Left lung (tissue), 10 donors: ENCODE results near the gene ARX. TPM values are rescaled to one million over a fixed set of nuclear protein-coding genes. Genes with fewer than 3 reads are reported as not detected.

Experiments used
- ATAC-seq: fragments of 200-7000 bp; cut with Tn5 transposase; one replicate; pipeline ENCODE4 v1.9.1; 2020; ENCODE audit warnings: moderate library complexity
- DNase-seq, 4 donors: peaks; one replicate each; pipeline ENCODE4 v3.0.0-alpha.2; 2013 to 2020
- H3K27ac ChIP-seq, 2 donors: fragments of 200-600 bp; sonication (generic) in 1 of 2; one replicate each; pipeline versions ENCODE4 v1.5.0 to v1.8.0; 2020 to 2021
- H3K27me3 ChIP-seq, 2 donors: fragments of 200-600 bp; sonication (generic) in 1 of 2; one replicate each; pipeline versions ENCODE4 v1.5.0 to v1.8.0; 2020 to 2021
- H3K36me3 ChIP-seq, 2 donors: fragments of 200-600 bp; sonication (generic) in 1 of 2; one replicate each; pipeline versions ENCODE4 v1.5.0 to v1.8.0; 2020 to 2021
- H3K4me1 ChIP-seq, 2 donors: fragments of 200-600 bp; one replicate each; pipeline ENCODE4 v1.8.0; 2021
- H3K4me3 ChIP-seq, 2 donors: fragments of 200-600 bp; sonication (generic) in 1 of 2; one replicate each; pipeline versions ENCODE4 v1.5.0 to v1.8.0; 2020 to 2021; ENCODE audit warnings: mild to moderate bottlenecking in 1 of 2
- H3K9me3 ChIP-seq, 2 donors: fragments of 200-600 bp; sonication (generic) in 1 of 2; one replicate each; pipeline versions ENCODE4 v1.5.0 to v1.8.0; 2020 to 2021
- intact Hi-C, 2 donors: fragments of 100-400 bp; cut with DNase I; formaldehyde crosslinking; loops; one replicate each; pipeline versions ENCODE4 v1.11.2 to v1.14.2; 2022
- polyA plus RNA-seq, 6 donors: library from polyadenylated mRNA; unstranded; fragments of 120-200 nt; gene quantifications; one replicate each; pipeline ENCODE4 v1.2.1, GENCODE V29; 2013; ENCODE audit not compliant: insufficient read length in 6 of 6
- total RNA-seq, 2 donors: library from RNA; stranded (reverse); fragmentation: NEBNext Ultra II Directional; extraction: Animal tissue kit (Norgen Biotek cat#: 25700); gene quantifications; one replicate each; pipeline ENCODE4 v1.2.1, GENCODE V29; 2021
- TF ChIP-seq, protein P1 (sequence below), 2 donors: fragments of 200-600 bp; sonication (generic) in 1 of 2; IDR thresholded peaks; one replicate each; pipeline versions ENCODE4 v1.5.0 to v1.8.0; 2021; ENCODE audit warnings: antibody characterized with exemption in 2 of 2
- donor health status: DM: no; HTN: yes; CAD: no.
- donor health status: DM: no; HTN: no; CAD: no.

The ARX gene
- total and polyA plus RNA-seq, 8 donors, result 0.07 to 0.41 (median 0.13) TPM; not detected in 1

DNA sequence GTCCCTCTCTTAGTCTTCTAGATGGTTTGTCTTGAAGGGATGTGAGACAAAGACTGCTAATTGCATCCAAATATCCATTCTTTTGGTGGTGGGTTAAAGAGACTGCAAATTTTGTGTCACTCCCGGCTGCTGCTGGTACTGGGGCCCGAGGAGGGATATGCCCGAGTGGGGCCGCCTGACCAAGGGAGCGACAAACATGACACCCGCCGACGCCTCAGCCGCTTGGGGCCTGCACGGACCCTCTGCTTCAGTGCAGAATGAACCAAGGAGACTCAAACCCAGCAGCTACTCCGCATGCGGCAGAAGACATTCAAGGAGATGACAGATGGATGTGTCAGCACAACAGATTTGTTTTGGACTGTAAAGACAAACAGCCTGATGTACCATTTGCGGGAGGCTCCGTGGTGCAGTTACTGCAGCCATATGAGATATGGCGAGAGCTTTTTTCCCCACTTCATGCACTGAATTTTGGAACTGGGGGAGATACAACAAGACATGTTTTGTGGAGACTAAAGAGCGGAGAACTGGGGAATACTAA, 13.6 kb upstream of the ARX start:
- TF ChIP-seq, protein P1, sequence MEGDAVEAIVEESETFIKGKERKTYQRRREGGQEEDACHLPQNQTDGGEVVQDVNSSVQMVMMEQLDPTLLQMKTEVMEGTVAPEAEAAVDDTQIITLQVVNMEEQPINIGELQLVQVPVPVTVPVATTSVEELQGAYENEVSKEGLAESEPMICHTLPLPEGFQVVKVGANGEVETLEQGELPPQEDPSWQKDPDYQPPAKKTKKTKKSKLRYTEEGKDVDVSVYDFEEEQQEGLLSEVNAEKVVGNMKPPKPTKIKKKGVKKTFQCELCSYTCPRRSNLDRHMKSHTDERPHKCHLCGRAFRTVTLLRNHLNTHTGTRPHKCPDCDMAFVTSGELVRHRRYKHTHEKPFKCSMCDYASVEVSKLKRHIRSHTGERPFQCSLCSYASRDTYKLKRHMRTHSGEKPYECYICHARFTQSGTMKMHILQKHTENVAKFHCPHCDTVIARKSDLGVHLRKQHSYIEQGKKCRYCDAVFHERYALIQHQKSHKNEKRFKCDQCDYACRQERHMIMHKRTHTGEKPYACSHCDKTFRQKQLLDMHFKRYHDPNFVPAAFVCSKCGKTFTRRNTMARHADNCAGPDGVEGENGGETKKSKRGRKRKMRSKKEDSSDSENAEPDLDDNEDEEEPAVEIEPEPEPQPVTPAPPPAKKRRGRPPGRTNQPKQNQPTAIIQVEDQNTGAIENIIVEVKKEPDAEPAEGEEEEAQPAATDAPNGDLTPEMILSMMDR (IDR thresholded peaks at IDR 0.05), result no peak
- ATAC-seq, result no peak
- no peaks in the 10 kb centered on the region for H3K9me3 ChIP-seq
- no peak for DNase-seq
- no peaks in the 10 kb centered on the region for H3K36me3 ChIP-seq
- intact Hi-C loops, result no loop called here
- H3K27me3 ChIP-seq, result peaks cover 3 to 27% of the 10 kb centered on the region in 2 donors
- no peaks in the 10 kb centered on the region for H3K4me1 ChIP-seq
- no peak overlapping the region for H3K27ac ChIP-seq
- no peak overlapping the region for H3K4me3 ChIP-seq

DNA sequence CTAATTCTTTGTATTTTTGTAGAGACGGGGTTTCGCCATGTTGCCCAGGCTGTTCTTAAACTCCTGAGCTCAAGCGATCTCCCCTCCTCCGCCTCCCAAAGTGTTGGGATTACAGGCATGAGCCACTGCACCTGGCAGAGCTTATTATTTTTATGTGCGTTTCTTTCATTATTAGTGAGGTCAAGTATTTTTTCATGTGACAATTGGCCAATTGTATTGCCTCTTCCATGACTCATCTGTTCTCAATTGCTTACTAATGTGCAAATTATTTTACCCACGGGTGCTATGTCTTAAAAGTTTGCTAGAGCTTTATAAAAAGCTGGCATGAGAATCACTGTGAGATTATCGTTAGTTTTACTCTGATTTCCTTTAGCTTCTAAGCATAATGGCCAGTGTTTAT, 13.0 kb upstream of the ARX start:
- ATAC-seq (no peak), DNase-seq (no peak)
- peaks cover 4 to 34% of the 10 kb centered on the region in 2 donors for H3K27me3 ChIP-seq
- no peaks in the 10 kb centered on the region for H3K4me1 ChIP-seq
- H3K4me3 ChIP-seq, result no peak overlapping the region
- no peak overlapping the region for H3K27ac ChIP-seq
- TF ChIP-seq, protein P1 (IDR thresholded peaks at IDR 0.05), result no peak
- H3K9me3 ChIP-seq, result no peaks in the 10 kb centered on the region
- intact Hi-C loops, result no loop called here
- no peaks in the 10 kb centered on the region for H3K36me3 ChIP-seq

- H3K4me3 ChIP-seq, result no peak overlapping the region
- peaks cover 26 to 55% of the 10 kb centered on the region in 2 donors for H3K27me3 ChIP-seq
- ATAC-seq, result no peak
- intact Hi-C loops, result no loop called here
- no peaks in the 10 kb centered on the region for H3K9me3 ChIP-seq
- no peaks in the 10 kb centered on the region for H3K36me3 ChIP-seq
- TF ChIP-seq, protein P1 (IDR thresholded peaks at IDR 0.05), result no peak
- no peak overlapping the region for H3K27ac ChIP-seq
- DNase-seq, result no peak
- H3K4me1 ChIP-seq, result no peaks in the 10 kb centered on the region
Measured at GRCh38 chrX:25026576-25026975, 10.8 kb upstream of the ARX start.

GRCh38 chrX:25025615-25026014, 9.8 kb upstream of the ARX start:
- ATAC-seq (no peak), DNase-seq (no peak)
- intact Hi-C loops, result no loop called here
- H3K9me3 ChIP-seq, result no peaks in the 10 kb centered on the region
- H3K27ac ChIP-seq, result no peak overlapping the region
- TF ChIP-seq, protein P1 (IDR thresholded peaks at IDR 0.05), result no peak
- no peak overlapping the region for H3K4me3 ChIP-seq
- no peaks in the 10 kb centered on the region for H3K4me1 ChIP-seq
- H3K36me3 ChIP-seq, result no peaks in the 10 kb centered on the region
- peaks cover 35 to 65% of the 10 kb centered on the region in 2 donors for H3K27me3 ChIP-seq

- Histone ChIP-seq H3K27me3 (peaks cover 52 to 82% of the 10 kb centered on the region in 2 donors), H3K9me3 (no peaks in the 10 kb centered on the region), H3K27ac (no peak overlapping the region), H3K36me3 (no peaks in the 10 kb centered on the region), H3K4me3 (no peak overlapping the region), H3K4me1 (no peaks in the 10 kb centered on the region)
- intact Hi-C loops, result no loop called here
- ATAC-seq, result no peak
- TF ChIP-seq, protein P1 (IDR thresholded peaks at IDR 0.05), result no peak
- no peak for DNase-seq
Measured at GRCh38 chrX:25023908-25024307, 8.1 kb upstream of the ARX start.
